Measurements from ENCODE around the gene MLPH. TPM values are rescaled to one million over a fixed set of nuclear protein-coding genes. Genes with fewer than 3 reads are reported as not detected.

Gene MLPH
- total and polyA plus RNA-seq, 2 of the 13 experiments (the other 11 are each of a cell fraction or from before 2014, with no cell fraction given) = 0.12 TPM; not detected in 1

DNA sequence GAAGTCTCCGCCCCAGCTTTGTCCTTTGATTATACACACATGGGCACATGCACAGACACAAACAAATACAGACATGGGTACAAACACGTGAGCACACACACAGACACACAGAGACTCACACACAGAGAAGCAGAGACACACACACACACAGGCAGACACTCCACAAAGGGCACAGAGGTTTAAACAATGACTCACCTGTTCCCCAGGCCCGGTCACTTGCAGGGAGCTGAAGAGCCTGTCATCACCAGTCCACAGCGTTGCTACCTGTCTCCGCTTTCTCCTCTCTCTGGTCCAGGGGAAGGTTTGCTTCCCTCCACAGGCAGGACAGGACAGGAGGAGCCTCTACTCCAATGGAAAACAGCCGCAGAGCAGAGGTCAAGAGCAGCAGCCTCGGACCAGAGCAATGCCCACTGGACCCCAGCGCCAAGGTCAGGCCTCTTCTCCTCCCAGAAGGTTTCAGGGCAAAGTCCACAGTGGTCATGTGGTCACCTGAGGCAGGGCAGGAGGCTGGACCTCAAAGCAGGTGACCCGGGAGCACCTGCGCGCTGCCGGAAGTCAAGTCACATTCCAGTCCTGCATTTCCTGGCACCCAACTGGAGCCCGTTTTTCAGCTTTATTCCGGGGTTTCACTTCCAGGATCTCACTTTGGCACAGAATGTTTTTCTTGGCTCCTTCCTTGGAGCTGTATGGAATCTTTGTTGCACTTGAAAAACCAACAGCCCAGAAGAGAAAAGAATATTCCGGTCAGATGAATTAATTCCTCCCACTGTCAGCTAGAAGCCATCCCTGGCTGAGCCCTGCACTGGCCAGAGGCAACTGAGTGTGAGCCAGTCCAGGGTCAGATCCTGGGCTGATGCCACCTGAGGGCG lies 103.5 kb downstream of the MLPH start, which contains the start of gene RAB17 (continued):
- TF ChIP-seq NR3C1 (CRISPR knock-in tag; IDR thresholded peaks at IDR 0.05) (no peak), ZNF782 (CRISPR knock-in tag; IDR thresholded peaks at IDR 0.05; ENCODE audit: borderline replicate concordance) (no peak; the same call in 1 of the 2 replicates), ZFX (CRISPR knock-in tag; IDR thresholded peaks at IDR 0.05; ENCODE audit: low read depth) (peak; percentile 56), ZNF850 (CRISPR knock-in tag; conservative IDR thresholded peaks at IDR 0.05) (no peak), CENPT (CRISPR knock-in tag; IDR thresholded peaks at IDR 0.05; ENCODE audit: low read depth) (no peak), ZNF382 (CRISPR knock-in tag; IDR thresholded peaks at IDR 0.05; ENCODE audit: borderline replicate concordance) (no peak), NCOA5 (CRISPR knock-in tag; IDR thresholded peaks at IDR 0.05) (no peak), MIER2 (CRISPR knock-in tag; IDR thresholded peaks at IDR 0.05) (peak; percentile 75; the same call in 1 of the 2 replicates), KLF12 (CRISPR knock-in tag; IDR thresholded peaks at IDR 0.05; ENCODE audit: borderline replicate concordance) (no peak), TCF7L2 (IDR thresholded peaks at IDR 0.05; ENCODE audit: low read depth, low read length) (no peak), MYC (CRISPR knock-in tag; IDR thresholded peaks at IDR 0.05; ENCODE audit: borderline replicate concordance) (peak; percentile 76; the same call in 1 of the 2 replicates)
- TF ChIP-seq, protein P1, sequence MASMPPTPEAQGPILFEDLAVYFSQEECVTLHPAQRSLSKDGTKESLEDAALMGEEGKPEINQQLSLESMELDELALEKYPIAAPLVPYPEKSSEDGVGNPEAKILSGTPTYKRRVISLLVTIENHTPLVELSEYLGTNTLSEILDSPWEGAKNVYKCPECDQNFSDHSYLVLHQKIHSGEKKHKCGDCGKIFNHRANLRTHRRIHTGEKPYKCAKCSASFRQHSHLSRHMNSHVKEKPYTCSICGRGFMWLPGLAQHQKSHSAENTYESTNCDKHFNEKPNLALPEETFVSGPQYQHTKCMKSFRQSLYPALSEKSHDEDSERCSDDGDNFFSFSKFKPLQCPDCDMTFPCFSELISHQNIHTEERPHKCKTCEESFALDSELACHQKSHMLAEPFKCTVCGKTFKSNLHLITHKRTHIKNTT (CRISPR knock-in tag; IDR thresholded peaks at IDR 0.05) = no peak
- TF ChIP-seq, protein P2, sequence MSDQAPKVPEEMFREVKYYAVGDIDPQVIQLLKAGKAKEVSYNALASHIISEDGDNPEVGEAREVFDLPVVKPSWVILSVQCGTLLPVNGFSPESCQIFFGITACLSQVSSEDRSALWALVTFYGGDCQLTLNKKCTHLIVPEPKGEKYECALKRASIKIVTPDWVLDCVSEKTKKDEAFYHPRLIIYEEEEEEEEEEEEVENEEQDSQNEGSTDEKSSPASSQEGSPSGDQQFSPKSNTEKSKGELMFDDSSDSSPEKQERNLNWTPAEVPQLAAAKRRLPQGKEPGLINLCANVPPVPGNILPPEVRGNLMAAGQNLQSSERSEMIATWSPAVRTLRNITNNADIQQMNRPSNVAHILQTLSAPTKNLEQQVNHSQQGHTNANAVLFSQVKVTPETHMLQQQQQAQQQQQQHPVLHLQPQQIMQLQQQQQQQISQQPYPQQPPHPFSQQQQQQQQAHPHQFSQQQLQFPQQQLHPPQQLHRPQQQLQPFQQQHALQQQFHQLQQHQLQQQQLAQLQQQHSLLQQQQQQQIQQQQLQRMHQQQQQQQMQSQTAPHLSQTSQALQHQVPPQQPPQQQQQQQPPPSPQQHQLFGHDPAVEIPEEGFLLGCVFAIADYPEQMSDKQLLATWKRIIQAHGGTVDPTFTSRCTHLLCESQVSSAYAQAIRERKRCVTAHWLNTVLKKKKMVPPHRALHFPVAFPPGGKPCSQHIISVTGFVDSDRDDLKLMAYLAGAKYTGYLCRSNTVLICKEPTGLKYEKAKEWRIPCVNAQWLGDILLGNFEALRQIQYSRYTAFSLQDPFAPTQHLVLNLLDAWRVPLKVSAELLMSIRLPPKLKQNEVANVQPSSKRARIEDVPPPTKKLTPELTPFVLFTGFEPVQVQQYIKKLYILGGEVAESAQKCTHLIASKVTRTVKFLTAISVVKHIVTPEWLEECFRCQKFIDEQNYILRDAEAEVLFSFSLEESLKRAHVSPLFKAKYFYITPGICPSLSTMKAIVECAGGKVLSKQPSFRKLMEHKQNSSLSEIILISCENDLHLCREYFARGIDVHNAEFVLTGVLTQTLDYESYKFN (CRISPR knock-in tag; conservative IDR thresholded peaks at IDR 0.05) = peak; percentile 98
- TF ChIP-seq, protein P3, sequence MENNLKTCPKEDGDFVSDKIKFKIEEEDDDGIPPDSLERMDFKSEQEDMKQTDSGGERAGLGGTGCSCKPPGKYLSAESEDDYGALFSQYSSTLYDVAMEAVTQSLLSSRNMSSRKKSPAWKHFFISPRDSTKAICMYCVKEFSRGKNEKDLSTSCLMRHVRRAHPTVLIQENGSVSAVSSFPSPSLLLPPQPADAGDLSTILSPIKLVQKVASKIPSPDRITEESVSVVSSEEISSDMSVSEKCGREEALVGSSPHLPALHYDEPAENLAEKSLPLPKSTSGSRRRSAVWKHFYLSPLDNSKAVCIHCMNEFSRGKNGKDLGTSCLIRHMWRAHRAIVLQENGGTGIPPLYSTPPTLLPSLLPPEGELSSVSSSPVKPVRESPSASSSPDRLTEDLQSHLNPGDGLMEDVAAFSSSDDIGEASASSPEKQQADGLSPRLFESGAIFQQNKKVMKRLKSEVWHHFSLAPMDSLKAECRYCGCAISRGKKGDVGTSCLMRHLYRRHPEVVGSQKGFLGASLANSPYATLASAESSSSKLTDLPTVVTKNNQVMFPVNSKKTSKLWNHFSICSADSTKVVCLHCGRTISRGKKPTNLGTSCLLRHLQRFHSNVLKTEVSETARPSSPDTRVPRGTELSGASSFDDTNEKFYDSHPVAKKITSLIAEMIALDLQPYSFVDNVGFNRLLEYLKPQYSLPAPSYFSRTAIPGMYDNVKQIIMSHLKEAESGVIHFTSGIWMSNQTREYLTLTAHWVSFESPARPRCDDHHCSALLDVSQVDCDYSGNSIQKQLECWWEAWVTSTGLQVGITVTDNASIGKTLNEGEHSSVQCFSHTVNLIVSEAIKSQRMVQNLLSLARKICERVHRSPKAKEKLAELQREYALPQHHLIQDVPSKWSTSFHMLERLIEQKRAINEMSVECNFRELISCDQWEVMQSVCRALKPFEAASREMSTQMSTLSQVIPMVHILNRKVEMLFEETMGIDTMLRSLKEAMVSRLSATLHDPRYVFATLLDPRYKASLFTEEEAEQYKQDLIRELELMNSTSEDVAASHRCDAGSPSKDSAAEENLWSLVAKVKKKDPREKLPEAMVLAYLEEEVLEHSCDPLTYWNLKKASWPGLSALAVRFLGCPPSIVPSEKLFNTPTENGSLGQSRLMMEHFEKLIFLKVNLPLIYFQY (CRISPR knock-in tag; IDR thresholded peaks at IDR 0.05; ENCODE audit: borderline replicate concordance) = no peak
- TF ChIP-seq, protein P4, sequence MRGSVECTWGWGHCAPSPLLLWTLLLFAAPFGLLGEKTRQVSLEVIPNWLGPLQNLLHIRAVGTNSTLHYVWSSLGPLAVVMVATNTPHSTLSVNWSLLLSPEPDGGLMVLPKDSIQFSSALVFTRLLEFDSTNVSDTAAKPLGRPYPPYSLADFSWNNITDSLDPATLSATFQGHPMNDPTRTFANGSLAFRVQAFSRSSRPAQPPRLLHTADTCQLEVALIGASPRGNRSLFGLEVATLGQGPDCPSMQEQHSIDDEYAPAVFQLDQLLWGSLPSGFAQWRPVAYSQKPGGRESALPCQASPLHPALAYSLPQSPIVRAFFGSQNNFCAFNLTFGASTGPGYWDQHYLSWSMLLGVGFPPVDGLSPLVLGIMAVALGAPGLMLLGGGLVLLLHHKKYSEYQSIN (CRISPR knock-in tag; IDR thresholded peaks at IDR 0.05; ENCODE audit: borderline replicate concordance) = no peak
